Heart right ventricle (tissue), 16 donors: ENCODE results near the gene SHC1. TPM values are rescaled to one million over a fixed set of nuclear protein-coding genes. Genes with fewer than 3 reads are reported as not detected.

Experiments used
- ATAC-seq, 8 donors: fragments of 200-7000 bp; cut with Tn5 transposase; one replicate each; pipeline ENCODE4 v1.9.1; 2020; ENCODE audit warnings: mild to moderate bottlenecking in 8 of 8, moderate library complexity in 8 of 8, moderate number of reproducible peaks in 1 of 8
- DNase-seq, 2 donors: peaks; one replicate each; pipeline ENCODE4 v3.0.0-alpha.2; 2020
- H3K27ac ChIP-seq, 10 donors: fragments of 200-600 bp; sonication (generic) in 2 of 10; one replicate each; pipeline versions ENCODE4 v1.5.0 to v1.8.0; 2020 to 2022; ENCODE audit warnings: mild to moderate bottlenecking in 3 of 10
- H3K27me3 ChIP-seq, 7 donors: fragments of 200-600 bp; one replicate each; pipeline ENCODE4 v1.8.0; 2021 to 2022; ENCODE audit warnings: mild to moderate bottlenecking in 2 of 7
- H3K36me3 ChIP-seq, 9 donors: fragments of 200-600 bp; sonication (generic) in 1 of 9; one replicate each; pipeline versions ENCODE4 v1.5.0 to v1.8.0; 2020 to 2022; ENCODE audit warnings: mild to moderate bottlenecking in 2 of 9
- H3K4me1 ChIP-seq, 9 donors: fragments of 200-600 bp; sonication (generic) in 1 of 9; one replicate each; pipeline versions ENCODE4 v1.5.0 to v1.8.0; 2020 to 2022; ENCODE audit warnings: mild to moderate bottlenecking in 4 of 9
- H3K4me3 ChIP-seq, 10 donors: fragments of 200-600 bp; sonication (generic) in 2 of 10; one replicate each; pipeline versions ENCODE4 v1.5.0 to v1.8.0; 2020 to 2022; ENCODE audit warnings: mild to moderate bottlenecking in 7 of 10, moderate library complexity in 2 of 10
- H3K9me3 ChIP-seq, 11 donors: fragments of 200-600 bp in 10 of 11; sonication (generic) in 2 of 11; one replicate each; pipeline versions ENCODE4 v1.5.0 to v1.8.0; 2013 to 2022; ENCODE audit warnings: mild to moderate bottlenecking in 2 of 11, control low read depth in 1 of 11, moderate library complexity in 1 of 11
- whole genome bisulfite sequencing, 2 donors: extraction: QIAGEN DNeasy Blood & Tissue Kit; methylation state at CpG; one replicate each; pipeline ENCODE4 v1.1.7; 2013; ENCODE audit warnings: inconsistent platforms in 1 of 2; 5-methylcytosine and 5-hydroxymethylcytosine counted together
- intact Hi-C, 10 donors: fragments of 100-400 bp; cut with DNase I; formaldehyde crosslinking; loops; one replicate each; pipeline versions ENCODE4 v1.11.1 to v1.14.2; 2022
- polyA plus RNA-seq, 2 donors: library from polyadenylated mRNA; stranded (reverse); fragments of 200-250 nt; gene quantifications; one replicate each; pipeline ENCODE4 v1.2.3, GENCODE V29; 2013
- total RNA-seq, 10 donors: library from RNA; stranded (reverse); fragmentation: NEBNext Ultra II Directional in 3 of 10; extraction: Animal tissue kit (Norgen Biotek cat#: 25700) in 3 of 10; gene quantifications; one replicate each; pipeline versions ENCODE4 v1.2.1 to v1.2.4, GENCODE V29; 2021 to 2023
- TF ChIP-seq, protein P1 (sequence below), 9 donors: fragments of 200-600 bp; sonication (generic) in 2 of 9; IDR thresholded peaks; one replicate each; pipeline versions ENCODE4 v1.5.0 to v1.8.0; 2021 to 2022; ENCODE audit warnings: antibody characterized with exemption in 9 of 9, mild to moderate bottlenecking in 5 of 9, moderate library complexity in 1 of 9
- donor health status: Arrhythmogenic right ventricular cardiomyopathy.
- donor health status: ischemic (EF 13 %, LVEDD 7.1; RV severe dilation, severe dysfunction).
- donor health status: healthy with polysubstance abuse.
- donor health status: DM: no; HTN: yes; CAD: no.
- donor health status: DM: no; HTN: no; CAD: no.
- donor health status: ischemic (EF 25% LVEDD 6.9; RV normal size, moderate dysfunction).
- donor health status: ischemic (EF 25% LVEDD 5.7; RV mildly dilated, moderate dysfunction).
- donor health status: healthy.
- donor health status: DM: yes; HTN: yes; CAD: no.
- donor health status: Ischemic cardiomyopathy.
- donor health status: ischemic (EF 35%, LVEDD 5.7; RV mildly dilated, moderate dysfunction).
- donor health status: nonischemic (EF 11% LVEDD 7.7; RV severe dilation, severe dysfunction).
- donor health status: DM: yes; HTN: yes; CAD: no.
- donor health status: PGD.
- donor health status: ischemic (EF 29% LVEDD 5.4; RV normal size, mild dysfunction).
- donor health status: nonischemic (EF 23%, LVEDD 6.1; RV moderate dilation, normal function).

Gene SHC1
- total and polyA plus RNA-seq, 12 donors, result 35.6 to 95.7 (median 57.7) TPM

DNA sequence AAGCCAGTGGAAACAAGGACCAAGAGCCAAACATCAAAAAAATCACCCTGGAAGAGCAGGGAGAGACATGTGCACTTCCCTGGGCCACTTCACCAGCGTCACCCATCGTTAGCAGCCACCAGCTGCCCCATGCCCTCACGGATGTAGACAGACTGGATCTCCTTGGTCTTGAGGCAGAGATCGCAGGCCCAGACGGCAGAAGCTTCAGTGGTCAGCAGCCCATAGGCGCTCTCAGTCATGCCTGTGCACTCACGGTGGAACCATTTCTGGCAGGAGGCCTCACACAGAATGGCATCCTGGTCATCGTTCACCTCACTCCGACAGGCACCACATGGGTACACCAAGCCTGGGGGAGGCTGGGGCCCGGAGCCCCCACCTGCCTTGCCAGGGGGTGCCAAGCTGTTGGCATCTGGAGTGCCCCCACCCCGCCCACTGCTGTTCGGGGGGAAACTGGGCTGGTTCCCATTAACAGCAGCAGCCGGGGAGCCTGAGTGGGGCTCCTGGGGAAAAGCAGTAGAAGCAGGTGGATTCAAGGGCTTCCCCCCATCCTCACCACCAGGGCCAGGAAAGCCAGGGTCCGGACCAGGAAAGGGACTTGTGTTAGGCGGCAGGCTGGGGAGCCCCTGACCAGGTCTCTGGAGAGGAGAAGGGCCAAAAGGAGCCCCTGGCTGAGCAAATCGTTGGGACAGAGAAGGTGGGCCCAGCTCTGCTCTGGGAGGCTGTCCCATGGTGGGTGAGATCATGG is 11.7 kb downstream of the SHC1 start:
- intact Hi-C loops, result loop anchor here in 3 of 10 donors (5.0 to 10.0 kb wide), 3 partner anchors 56 to 93 kb away; partner anchors contain the start of gene ADAM15 (in 1 of the 3)
- ATAC-seq (no peak), DNase-seq (no peak)
- no peak overlapping the region for H3K4me3 ChIP-seq
- peaks cover 0 to 35% (median 24%) of the 10 kb centered on the region in 9 donors for H3K36me3 ChIP-seq
- no peak overlapping the region for H3K27ac ChIP-seq
- H3K9me3 ChIP-seq, result no peaks in the 10 kb centered on the region
- H3K4me1 ChIP-seq, result peaks cover 20 to 66% (median 53%) of the 10 kb centered on the region in 9 donors
- TF ChIP-seq, protein P1, sequence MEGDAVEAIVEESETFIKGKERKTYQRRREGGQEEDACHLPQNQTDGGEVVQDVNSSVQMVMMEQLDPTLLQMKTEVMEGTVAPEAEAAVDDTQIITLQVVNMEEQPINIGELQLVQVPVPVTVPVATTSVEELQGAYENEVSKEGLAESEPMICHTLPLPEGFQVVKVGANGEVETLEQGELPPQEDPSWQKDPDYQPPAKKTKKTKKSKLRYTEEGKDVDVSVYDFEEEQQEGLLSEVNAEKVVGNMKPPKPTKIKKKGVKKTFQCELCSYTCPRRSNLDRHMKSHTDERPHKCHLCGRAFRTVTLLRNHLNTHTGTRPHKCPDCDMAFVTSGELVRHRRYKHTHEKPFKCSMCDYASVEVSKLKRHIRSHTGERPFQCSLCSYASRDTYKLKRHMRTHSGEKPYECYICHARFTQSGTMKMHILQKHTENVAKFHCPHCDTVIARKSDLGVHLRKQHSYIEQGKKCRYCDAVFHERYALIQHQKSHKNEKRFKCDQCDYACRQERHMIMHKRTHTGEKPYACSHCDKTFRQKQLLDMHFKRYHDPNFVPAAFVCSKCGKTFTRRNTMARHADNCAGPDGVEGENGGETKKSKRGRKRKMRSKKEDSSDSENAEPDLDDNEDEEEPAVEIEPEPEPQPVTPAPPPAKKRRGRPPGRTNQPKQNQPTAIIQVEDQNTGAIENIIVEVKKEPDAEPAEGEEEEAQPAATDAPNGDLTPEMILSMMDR (IDR thresholded peaks at IDR 0.05), result no peak
- WGBS, 2 donors, result 87 to 89% methylated on average over 16 of the region's 16 CpGs
- H3K27me3 ChIP-seq, result no peaks in the 10 kb centered on the region

DNA sequence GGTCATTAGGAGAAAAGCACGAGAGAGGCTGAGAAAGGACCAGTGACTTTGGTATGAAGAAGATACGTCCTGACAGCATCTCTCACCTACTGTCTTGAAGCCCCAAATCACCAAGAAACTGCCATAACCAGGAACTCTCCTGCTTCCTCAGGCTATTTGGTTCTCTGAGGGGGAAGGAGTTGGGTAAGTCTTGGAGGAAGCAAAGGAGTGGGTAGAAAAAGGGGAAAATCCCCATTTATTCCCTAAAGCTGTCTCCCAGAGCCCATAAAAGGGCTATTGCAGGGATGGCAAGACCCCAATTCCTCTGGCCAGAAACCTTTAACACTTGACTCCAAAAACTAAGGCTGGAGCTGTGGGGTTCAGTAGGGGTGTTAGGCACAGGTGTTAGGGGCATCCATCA is 12.5 kb downstream of the SHC1 start:
- no peak for ATAC-seq
- Histone ChIP-seq H3K4me1 (peaks cover 23 to 73% (median 59%) of the 10 kb centered on the region in 9 donors), H3K4me3 (no peak overlapping the region), H3K27ac (peak overlapping the region in 1 of 10 donors; percentile 78), H3K9me3 (no peaks in the 10 kb centered on the region), H3K27me3 (no peaks in the 10 kb centered on the region), H3K36me3 (peaks cover 0 to 27% (median 17%) of the 10 kb centered on the region in 9 donors)
- TF ChIP-seq, protein P1 (IDR thresholded peaks at IDR 0.05), result no peak
- intact Hi-C loops, result loop anchor here in 3 of 10 donors (5.0 to 10.0 kb wide), 3 partner anchors 57 to 94 kb away; partner anchors contain the start of gene ADAM15 (in 1 of the 3)
- 74 to 78% methylated on average over 2 of the region's 2 CpGs for WGBS, 2 donors
- DNase-seq, result no peak

DNA sequence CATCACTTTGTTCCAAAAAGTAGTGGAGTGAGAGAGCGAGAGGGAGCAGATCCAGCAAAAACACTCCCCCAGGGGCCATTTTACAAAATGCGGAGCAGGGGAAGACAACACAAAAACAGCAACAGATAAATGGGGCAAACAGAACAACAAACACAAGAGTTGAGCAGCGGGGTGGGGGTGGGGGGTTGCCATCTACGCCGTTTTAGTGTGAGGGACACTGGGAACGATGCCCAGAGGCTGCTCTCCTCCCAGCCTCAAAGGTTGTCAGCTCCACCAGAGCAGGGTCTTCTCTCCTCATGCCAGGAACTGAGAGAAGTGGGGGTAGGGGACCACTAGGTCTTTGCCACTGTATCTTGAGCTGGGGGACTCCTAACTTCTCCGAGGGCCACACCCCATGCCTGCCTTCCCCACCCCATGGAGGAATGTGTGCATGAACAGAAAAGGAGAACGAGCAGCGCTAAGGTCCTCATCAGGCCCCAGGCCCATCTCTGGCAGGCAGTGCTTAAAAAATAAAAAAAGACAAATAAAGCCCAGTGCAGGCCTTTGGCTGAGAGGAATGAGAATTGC is 13.4 kb downstream of the SHC1 start:
- peak overlapping the region in 2 of 10 donors; percentile 52 to 74 for H3K4me3 ChIP-seq
- H3K4me1 ChIP-seq, result peaks cover 15 to 73% (median 57%) of the 10 kb centered on the region in 9 donors
- TF ChIP-seq, protein P1 (IDR thresholded peaks at IDR 0.05), result no peak
- no peaks in the 10 kb centered on the region for H3K27me3 ChIP-seq
- WGBS, 2 donors, result 27 to 45% methylated on average over 9 of the region's 9 CpGs
- DNase-seq, result no peak
- intact Hi-C loops, result loop anchor here in 3 of 10 donors (5.0 to 10.0 kb wide), 3 partner anchors 58 to 95 kb away; partner anchors contain the start of gene ADAM15 (in 1 of the 3)
- H3K9me3 ChIP-seq, result no peaks in the 10 kb centered on the region
- peak overlapping the region in 9 of 10 donors; percentile 69 to 84 (median 80) for H3K27ac ChIP-seq
- ATAC-seq, result no peak
- H3K36me3 ChIP-seq, result peaks cover 0 to 21% (median 15%) of the 10 kb centered on the region in 9 donors

DNA sequence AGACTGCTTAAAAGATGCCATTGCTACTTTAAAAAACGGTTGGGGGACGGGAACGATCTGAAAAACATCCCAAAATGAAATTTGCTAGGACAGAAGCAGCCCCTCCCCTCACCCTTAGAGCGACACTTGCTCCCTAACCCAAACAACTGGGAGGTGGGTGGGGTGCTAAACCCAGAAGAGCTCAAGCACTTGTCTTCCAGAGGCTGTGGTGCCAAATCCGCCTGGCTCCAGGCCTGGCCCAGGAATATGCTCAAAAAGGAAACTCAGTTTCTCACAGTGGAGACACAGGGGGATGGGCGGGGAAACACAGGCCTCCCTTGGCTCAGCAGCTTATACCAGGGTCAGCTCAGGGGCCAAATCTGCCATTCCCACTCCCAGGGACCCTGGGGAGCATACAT is 14.0 kb downstream of the SHC1 start:
- Histone ChIP-seq H3K27ac (peak overlapping the region in 9 of 10 donors; percentile 69 to 84 (median 80)), H3K4me3 (peak overlapping the region; percentile 26 to 74 (median 60)), H3K4me1 (peaks cover 15 to 71% (median 58%) of the 10 kb centered on the region in 9 donors), H3K9me3 (no peaks in the 10 kb centered on the region), H3K27me3 (no peaks in the 10 kb centered on the region), H3K36me3 (peaks cover 0 to 25% (median 15%) of the 10 kb centered on the region in 9 donors)
- DNase-seq, result peak in 1 of 2 donors; percentile 48
- TF ChIP-seq, protein P1 (IDR thresholded peaks at IDR 0.05), result no peak
- WGBS, 2 donors, result 1 to 8% methylated on average over 6 of the region's 6 CpGs
- intact Hi-C loops, result loop anchor here in 3 of 10 donors (5.0 to 10.0 kb wide), 3 partner anchors 58 to 96 kb away; partner anchors contain the start of gene ADAM15 (in 1 of the 3)
- ATAC-seq, result peak in 6 of 8 donors; percentile 3 to 45 (median 29)
